Measurements from ENCODE around the gene RDH12.
A peak's percentile ranks its signal among the peaks of the same experiment; 100 is the strongest.
"Not testable (repeated sequence)": the region's sequence is repeated elsewhere in the genome, so short reads cannot be mapped to it uniquely, and the experiment has no call there.

Gene RDH12

DNA sequence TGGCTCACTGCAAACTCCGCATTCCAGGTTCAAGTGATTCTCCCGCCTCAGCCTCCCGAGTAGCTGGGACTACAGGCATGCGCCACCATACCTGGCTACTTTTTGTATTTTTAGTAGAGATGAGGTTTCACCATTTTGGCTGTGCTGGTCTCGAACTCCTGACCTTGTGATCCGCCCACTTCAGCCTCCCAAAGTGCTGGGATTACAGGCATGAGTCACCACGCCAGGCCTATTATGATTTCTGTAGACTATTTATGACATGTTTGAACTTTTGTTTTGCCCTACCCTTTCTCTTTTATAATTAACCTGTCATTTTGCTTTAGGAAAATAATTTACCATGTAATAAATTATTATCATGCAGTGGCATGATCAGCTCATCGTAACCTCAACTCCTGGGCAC is at the start of gene RDH12:
TSS of gene RDH12 (plus strand) at position 395 of the 400 bp plus-strand sequence. CDS start 20,757 bp downstream, outside the sequence.
- DNase-seq: not testable (repeated sequence)

DNA sequence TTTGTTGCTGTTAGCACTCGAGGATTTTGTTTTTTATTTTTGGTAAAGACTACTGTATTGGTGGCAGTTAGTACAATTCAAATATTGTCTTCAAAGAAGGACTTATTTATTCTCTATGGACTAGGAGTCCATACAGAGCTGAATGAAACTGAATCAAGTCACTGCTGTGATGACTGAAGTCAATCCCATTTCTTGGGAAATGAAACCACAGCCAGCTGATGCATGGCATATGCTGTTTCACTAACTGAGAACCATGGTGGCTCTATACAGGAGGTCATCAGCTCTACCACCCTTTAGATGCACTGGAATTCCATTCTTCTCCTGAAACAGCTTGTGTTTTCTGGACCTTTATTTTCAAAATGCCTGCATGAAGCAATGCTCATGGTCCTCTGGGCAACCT is 49.5 kb upstream of the RDH12 start:
- no peak for DNase-seq

DNA sequence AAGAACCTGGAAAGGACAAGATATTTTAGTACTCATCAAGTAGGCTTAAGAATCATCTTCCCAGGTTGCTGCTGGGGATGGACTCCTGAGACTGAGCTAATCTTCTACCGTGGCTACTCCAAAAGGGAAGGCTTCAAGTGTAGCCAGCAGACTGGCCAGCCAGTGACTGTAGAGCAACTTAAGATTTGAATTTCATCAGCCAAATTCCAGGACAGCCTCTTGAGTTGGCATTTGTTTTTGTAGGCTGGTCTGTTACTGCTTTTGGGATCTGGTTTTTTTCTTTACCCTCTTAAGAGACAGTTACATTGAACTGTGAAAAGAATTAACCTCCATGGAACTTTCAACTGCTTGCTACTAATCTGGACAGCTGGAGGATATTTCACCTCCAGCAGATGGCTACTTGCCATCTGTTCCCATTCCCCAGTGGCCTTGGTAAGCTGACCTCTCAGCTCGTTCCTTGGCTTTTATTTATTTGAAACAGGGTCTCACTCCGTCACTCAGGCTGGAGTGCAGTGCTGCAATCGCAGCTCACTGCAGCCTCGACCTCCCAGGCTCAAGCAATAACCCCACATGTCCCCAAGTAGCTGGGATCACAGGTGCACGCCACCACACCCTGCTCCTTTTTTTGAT is 47.9 kb upstream of the RDH12 start:
- DNase-seq: no peak

DNA sequence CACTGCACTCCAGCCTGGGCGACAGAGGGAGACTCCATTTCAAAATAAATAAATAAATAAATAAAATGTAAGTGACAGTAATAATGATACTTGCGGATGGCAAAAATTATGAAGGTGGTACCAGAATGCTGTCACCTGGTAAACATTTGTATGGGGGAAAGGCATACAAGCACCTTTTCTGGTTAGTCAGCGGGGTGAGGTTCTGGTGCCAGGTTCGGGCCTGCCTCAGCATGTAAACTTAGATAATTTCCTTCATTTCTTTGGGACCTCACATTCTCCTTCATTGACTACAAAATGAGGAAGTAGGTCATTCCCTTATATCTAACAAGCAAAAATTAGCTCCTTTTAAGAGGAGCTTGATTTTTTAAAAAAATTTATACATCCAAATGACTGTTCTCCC is 38.1 kb upstream of the RDH12 start:
- DNase-seq: no peak

DNA sequence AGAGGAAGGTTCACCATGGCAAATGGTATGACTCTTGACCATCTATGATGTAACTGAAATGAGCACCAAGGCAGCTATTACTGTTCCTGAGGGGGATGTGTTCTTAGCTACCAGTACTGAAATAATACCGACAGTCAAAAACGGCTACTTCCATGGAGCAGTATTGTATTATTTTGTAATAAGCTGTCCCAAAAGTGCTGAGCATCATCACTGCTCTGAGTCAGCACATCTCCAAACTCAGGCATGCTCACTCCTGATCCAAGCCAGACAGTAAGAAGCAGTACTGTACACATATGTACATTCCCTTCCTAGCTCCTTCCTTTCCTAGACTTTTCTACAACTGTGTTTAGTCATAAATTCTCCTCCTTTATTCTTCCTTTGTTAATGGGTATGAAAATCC is 35.8 kb upstream of the RDH12 start:
- no peak for DNase-seq

DNA sequence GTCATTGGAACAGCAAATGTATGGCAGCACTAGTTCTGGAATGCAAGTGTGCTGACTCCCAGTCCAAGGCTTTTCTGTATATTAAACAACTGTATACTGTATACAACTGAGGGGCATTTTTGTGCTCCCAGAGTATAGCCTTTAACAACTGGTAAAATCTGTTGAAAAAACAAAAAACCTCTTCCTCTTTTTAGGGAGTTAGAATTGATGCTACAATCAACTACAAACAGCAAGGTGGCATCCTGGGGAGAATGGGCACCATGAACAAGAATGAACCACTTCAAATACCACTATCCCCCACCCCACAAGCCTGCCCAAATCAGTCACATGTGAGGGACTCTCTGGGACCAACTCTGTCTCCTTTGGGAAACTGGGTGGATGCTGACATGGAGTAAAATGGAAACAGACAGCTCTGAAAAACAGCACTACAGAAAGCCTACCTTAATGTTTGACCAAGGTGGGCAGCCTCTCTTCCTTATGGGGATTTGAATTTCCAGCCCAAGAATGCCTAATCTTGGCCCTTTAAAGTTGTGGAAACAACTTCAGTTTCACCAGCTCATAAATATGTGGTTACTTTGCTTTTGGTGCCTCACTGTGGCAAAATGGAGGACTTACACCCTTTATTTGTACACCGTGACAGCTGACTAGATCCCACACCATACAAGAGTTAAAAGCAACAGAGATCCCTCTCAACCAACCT is 34.8 kb upstream of the RDH12 start:
- DNase-seq: peak; percentile 60

DNA sequence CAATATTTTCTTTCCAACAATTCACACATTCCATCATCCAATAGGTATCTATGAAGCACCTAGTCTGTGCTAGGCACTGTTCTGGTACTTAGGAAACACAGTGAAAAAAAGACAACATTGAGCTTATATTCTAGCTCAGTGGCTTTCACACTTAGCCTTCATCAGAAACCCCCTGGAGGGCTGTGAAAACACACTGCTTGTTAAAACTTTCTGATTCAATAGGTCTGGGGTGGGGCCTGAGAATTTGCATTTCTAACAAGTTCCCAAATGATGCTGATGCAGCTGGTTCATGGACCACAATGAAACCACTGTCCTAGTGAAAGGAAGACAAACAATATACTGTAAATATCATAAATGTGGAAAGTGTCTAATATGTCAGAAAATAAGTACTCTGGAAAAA is 33.1 kb upstream of the RDH12 start:
- DNase-seq: peak; percentile 15

DNA sequence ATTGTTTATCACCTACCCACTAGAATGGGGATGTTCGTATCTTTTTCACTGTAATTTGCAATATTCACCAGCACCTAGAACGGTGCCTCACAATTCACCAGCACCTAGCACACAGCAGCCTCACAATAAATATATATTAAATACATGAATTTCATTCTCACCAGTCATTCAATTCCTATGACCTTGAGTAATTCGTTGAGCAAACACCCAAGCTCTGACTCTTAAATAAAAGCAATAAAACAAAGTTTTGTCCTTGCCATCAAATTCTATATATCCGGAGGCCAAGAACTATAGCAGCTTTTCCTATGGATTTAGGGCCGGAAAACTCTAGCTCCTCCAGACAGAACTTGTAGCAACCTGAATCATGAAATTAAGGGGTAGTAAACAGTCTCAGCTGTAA is 28.2 kb upstream of the RDH12 start:
- DNase-seq: no peak

DNA sequence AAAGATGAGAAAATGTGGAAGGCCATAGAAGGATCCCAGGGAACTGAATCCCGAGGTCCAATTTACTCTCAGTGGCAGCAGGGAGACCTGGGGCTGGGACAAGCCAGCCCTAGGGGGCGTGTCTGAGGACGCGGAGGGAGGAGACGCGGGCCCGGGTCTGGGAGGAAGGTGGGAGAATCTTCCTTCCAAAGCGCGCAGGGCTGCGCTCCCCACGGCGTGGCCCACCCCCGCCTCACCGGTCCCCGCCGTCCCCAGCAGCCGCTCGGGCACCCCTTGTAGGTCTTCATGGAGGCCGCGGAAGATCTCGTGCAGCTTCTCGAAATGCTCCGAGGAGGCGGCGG is 27.6 kb upstream of the RDH12 start:
- peak; percentile 85 for DNase-seq

DNA sequence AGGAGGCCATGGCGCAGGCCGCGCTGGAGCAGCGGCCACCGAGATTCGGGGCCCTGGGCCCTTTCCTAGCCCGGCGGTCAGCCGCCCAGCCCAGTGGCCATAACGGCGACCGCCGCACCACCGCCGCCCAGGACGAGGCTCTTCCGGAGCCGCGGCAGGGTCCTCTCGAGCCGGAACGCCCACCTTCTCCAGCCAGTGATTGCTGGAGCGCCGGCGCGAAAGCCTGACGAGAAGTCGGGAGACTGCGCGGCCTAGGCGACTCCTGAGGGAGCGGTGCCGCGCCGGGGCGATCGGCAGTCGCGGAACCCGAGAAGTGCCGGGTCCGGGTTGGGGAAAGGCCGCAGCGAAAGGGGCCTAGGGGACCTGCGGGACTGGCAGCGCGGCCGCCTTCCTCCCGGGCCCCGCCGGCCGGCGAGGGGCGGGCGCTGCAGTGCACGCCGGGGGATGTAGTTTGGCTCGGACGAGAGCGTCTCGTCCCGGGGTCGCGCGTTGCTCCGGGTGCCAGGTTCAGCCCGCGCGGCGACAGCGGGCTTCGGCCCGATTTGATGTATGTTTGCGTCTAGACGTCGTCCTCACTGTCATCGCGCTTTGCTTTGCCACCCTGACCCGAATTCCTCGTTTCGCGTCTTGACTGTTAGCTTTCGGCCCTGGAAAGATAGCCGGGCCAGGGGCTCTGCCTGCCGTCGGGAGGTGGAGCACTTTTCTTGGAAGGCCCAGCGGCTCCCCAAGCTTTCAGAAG is 27.0 kb upstream of the RDH12 start, which contains the start of gene VTI1B:
TSS of gene VTI1B (minus strand) at position 153 of the 739 bp plus-strand sequence. CDS start at position 10, 143 bp downstream.
- peak; percentile 88 for DNase-seq

DNA sequence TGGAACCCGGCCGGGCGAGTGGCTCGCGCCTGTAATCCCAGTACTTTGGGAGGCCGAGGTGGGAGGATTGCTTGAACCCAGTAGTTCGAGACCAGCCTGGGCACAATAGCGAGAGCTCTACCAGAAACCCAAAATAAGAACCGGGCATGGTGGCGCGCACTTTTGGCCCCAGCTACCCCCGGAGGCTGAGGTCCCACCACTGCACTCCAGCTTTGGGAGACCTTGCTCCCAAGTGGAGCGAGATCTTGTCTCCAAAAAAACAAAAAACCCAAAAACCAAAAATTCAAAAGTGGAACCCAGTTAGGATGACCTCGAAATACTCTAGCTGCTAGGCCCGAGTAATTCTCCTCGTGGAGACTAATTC is 26.5 kb upstream of the RDH12 start:
- DNase-seq: no peak

DNA sequence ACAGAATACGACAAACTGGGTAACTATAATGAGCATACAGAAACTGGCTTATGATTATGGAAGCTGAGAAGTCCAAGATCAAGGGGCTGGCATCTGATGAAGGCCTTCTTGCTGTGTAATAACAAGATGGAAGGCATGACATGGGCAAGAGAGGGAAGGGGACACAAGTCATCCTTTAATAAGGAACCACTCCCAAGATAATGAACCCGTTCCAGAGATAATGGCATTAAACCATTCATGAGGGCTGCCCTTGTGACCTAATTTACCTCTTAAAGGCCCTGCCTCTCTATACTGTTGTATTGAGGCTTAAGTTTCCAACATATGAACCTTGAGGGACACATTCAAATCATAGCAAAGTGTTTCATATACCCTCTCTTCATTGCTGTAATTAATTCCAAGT is 22.7 kb upstream of the RDH12 start:
- DNase-seq: no peak

DNA sequence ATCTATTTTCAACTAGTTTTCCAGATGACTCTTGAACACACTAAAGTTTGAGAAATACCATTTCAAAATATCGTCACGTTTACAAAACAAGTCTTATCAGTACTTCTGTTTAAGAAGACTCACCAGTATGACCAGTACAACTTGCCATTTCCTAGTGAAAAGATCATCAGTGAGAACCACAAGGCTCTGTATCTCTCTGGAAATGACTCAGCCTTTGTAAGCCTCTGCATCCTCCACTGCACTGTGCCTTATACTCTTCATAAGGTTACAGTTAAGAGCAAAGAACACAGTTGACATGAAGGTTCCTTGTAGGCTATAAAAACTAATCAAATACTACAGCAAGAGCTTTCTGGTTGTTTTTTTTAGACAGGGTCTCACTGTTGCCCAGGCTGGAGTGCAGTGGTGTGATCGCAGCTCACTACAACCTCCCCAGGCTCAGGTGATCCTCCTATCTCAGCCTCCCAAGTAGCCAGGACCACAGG is 21.5 kb upstream of the RDH12 start:
- DNase-seq: no peak

DNA sequence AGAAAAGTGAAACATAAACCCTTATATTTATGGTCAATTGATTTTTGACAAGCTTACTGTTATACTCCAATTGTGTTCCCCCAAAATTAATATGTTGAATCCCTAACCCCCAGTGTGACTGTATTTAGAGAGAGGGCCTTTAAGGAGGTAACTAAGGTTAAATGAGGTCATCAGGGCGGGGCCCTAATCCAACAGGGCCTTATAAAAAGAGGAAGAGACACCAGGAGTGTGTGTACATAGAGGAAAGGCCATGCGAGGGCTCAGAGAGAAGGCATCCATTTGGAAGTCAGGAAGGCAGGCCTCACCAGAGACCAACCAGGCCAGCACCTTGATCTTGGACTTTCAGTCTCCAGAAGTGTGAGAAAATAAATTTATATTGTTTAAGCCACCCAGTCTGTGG is 20.7 kb upstream of the RDH12 start:
- no peak for DNase-seq

DNA sequence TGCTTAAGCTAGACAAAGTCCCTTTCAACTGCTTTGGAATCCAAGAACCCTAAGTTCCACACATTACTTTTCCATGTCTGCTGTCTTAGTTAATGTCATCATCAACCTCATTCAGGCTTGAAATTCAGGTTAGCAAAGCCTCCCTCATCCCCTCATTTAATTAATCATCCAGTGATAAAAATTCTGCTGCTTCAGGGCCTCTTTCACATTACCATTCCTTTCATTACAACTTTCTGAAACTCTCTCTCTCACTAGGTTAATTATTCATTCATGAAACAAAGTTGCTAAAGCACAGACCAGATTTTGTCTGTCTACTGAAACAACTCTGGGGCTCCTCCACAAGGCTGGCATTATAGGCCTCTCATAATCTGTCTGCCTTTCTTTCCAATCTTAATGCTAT is 17.8 kb upstream of the RDH12 start:
- DNase-seq: no peak

DNA sequence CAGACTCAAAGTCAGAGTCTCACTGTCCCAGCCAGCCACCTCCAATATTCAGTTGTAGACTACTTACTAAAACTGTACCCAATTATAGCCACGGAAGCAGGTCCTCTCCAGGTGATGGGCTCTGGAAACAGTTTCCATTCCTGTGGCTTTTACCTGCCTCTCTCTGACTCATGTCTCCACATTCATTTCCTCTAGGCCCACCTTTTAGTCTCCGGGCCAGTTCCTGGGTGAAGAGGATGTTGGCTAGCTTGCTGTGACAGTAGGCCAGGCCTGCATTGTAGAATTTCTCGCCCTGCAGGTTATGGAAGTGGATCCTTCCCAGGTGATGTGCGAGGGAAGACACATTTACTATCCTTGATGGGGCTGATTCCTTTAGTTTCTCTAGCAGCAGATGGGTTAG is 11.7 kb upstream of the RDH12 start:
- DNase-seq: no peak

DNA sequence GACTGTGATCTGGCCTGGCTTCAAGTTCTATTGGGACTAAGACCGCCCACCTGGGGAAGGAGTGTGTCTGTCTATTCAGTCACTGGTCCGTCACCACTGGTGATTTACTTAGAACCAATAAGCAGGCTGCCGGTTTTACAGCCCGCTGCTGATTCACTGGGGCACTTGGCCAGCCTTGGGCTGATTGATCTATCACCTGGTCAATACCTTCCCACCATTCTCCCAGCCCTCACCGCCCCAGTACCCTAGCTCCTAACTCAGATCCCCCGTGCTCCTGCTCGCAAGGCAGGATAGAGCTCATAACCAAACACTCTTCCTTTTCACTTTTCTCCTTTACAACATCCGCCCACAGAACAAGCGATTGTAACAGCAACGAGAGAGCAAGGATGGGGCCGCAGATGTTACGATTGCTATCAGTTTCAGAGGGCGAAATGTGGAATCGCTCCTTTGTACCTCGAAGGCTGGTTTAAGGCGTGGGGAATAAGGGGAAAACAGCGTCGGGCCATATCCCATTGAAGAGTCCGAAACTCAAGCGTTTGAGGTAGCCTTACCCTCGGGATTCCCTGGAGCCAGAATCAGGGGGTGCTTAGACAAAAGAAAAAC is 6.8 kb upstream of the RDH12 start:
- peak; percentile 90 for DNase-seq

DNA sequence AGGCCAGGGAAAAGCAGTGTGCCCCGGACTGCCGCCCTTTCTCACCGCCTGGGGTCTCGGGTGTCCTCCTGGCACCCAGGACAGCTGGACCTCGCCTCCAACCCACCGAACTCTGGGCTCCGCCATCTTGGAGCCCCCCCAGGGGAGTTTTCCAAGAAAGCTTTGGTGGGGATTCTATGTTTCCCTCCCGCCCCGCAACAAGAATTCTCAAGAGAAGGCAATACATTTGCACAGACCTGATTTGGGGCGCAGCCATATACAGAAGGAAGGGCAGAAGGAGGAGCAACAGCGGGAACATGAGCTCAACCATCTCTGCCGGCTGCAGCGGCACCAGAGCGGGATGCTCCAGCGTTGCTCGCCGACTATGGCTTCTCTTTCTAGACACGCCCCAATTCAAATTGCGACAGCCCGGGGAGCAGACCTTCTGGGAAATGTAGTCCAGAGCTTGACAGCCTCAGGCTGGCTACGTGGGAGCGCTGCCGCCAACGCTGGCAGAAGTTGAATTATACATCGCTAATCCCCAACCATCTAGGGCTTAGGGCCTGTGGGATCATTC is 6.2 kb upstream of the RDH12 start, which contains the start of gene RDH11:
TSS of gene RDH11 (minus strand) at position 371 of the 556 bp plus-strand sequence. CDS start at position 310, 61 bp downstream.
- DNase-seq: peak; percentile 96

DNA sequence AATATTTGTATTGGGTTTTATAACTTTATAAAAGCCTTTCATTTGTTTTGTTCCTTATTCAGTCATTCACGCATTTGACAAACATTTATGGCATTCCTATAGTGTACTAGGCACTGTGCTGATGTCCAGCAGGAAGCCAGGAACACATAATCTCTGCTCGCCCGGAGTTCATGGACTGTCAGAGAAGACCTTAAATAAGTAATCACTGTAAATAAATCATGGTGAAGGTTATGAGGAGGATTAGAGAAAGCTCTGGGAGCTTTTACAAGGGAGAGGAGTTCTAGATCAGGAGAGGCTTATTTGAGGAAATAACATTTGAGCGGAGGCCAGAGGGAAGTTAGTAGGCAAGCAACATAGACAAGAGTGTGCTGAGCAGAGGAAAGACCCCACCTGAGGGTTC is 4.7 kb upstream of the RDH12 start:
- no peak for DNase-seq

DNA sequence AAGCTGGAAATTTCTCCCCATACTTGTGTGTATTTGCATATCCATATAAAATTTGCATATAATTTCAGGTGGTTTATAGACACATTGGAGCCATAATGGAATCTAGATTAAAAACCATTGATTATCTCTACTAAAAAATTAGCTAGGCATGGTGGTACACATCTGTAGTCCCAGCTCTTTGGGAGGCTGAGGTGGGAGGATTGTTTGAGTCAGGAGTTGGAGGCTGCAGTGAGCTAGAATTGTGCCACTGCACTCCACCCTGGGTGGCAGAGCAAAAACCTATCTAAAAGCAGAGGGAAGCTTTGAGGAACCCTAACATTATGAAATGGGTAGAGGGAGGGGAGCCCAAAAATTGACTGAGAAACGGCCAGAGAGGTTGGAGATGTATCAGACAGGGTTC is 3.5 kb upstream of the RDH12 start:
- DNase-seq: no peak

DNA sequence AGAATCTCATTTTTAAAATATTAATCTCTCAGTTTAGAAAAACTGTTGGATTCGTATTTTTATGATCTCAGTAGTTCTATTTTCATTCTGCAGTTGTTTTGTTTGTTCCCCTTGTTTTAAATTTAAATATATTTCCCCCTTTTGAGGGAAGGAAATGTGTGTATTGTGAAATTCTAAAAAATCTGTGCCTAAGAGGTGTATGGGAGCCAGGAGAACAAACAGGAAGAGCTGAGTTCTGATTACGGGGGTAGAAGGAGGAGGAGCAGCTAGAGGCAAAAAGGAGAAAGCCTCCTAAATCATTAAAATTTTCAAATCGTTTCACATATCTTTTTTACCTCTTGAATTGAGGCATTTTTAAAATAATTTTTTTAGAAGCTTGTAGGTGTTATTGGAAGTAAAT is 2.3 kb downstream of the RDH12 start:
- no peak for DNase-seq

DNA sequence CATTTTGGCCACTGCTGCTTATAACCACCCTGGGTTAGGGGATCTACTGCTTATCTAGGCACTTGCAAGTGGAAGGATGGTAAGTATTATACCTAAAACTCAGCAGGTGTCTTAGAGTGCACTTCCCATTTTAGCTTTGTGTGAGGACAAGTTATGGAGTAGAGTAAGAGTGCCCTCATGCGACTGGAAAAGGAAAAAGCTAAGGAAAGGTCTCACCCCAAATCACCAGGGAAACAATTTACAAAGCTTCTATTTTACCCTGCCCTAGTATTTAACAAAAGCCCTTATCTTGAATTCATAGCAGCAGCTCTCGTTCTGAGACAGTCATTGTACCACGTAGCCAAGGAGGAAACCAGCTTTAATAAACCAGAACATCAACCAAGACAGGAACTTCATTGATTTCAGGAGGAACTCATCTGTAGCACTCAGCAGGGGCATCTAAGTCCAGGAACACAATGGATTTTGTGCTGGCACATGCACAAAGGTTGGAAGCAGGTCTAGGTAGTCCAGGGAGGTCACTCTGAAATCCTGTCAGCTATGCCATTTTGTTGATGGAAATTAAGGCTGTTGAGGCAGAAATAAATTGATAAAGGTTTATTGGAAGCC is 2.9 kb downstream of the RDH12 start:
- peak; percentile 82 for DNase-seq

DNA sequence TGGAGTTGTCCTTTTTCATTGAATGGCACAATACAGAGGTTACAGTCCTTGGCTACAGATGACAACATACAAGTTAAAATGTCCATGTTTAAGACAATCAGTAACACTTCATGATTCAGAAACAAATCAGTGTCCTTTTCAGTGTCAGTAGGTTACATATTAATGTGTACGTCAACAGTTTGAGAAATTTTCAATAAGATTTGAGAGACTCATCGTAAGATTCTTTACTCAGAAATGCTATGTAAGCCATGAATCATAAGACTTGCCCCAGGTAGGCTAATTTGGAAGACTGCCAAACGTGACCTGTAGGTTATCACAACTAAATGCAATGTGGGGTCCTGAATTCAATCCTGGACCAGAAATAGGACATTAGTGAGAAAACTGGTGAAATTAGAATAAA is 3.5 kb downstream of the RDH12 start:
- no peak for DNase-seq
